Endothelial cell (in vitro differentiated cells): ENCODE data around the gene MYOG. TPM values are rescaled to one million over a fixed set of nuclear protein-coding genes. Genes with fewer than 3 reads are reported as not detected.
A peak's percentile ranks its signal among the peaks of the same experiment; 100 is the strongest.

ENCODE experiments used
- DNase-seq: peaks from one replicate; pipeline ENCODE4 v3.0.0; 2021; ENCODE audit warnings: low spot score
- H3K27ac Mint-ChIP-seq: one replicate; pipeline ENCODE4 v1.8.0; 2021; ENCODE audit warnings: mixed read lengths, inconsistent platforms; ENCODE audit not compliant: unreplicated experiment
- H3K27me3 Mint-ChIP-seq: one replicate; pipeline ENCODE4 v1.8.0; 2021; ENCODE audit warnings: mild to moderate bottlenecking, moderate library complexity, mixed read lengths, inconsistent platforms; ENCODE audit not compliant: unreplicated experiment
- H3K36me3 Mint-ChIP-seq: one replicate; pipeline ENCODE4 v1.8.0; 2021; ENCODE audit warnings: mild to moderate bottlenecking, low read depth, mixed read lengths, inconsistent platforms; ENCODE audit not compliant: unreplicated experiment
- H3K4me1 Mint-ChIP-seq: one replicate; pipeline ENCODE4 v1.8.0; 2021; ENCODE audit warnings: mild to moderate bottlenecking, mixed read lengths, inconsistent platforms; ENCODE audit not compliant: unreplicated experiment
- H3K4me3 Mint-ChIP-seq: one replicate; pipeline ENCODE4 v1.8.0; 2021; ENCODE audit warnings: mild to moderate bottlenecking, mixed read lengths, inconsistent platforms; ENCODE audit not compliant: unreplicated experiment
- H3K9me3 Mint-ChIP-seq: one replicate; pipeline ENCODE4 v1.8.0; 2021; ENCODE audit warnings: mixed read lengths, inconsistent platforms; ENCODE audit not compliant: unreplicated experiment
- CTCF ChIP-seq: fragments of 200-600 bp; sonication (generic); IDR thresholded peaks from one replicate; pipeline ENCODE4 v1.5.0; 2021; ENCODE audit warnings: antibody characterized with exemption; ENCODE audit not compliant: unreplicated experiment
- total RNA-seq: library from RNA; stranded (reverse); fragmentation: NEBNext Ultra II Directional; extraction: Animal tissue kit (Norgen Biotek cat#: 25700); gene quantifications from one replicate; pipeline ENCODE4 v1.2.1, GENCODE V29; 2021; ENCODE audit not compliant: unreplicated experiment

The MYOG gene
- total RNA-seq, 1 donor from 2014 or later, result 15.7 TPM

- H3K4me1 Mint-ChIP-seq, result peaks cover 8% of the 10 kb centered on the region
- H3K27ac Mint-ChIP-seq, result no peak overlapping the region
- TF ChIP-seq CTCF, result no peak
- H3K9me3 Mint-ChIP-seq, result no peaks in the 10 kb centered on the region
- peaks cover 9% of the 10 kb centered on the region for H3K36me3 Mint-ChIP-seq
- no peak overlapping the region for H3K4me3 Mint-ChIP-seq
- peaks cover 9% of the 10 kb centered on the region for H3K27me3 Mint-ChIP-seq
- DNase-seq, result no peak
These were observed 44.4 kb downstream of the MYOG start for GRCh38 chr1:203041351-203041932.

- H3K9me3 Mint-ChIP-seq, result no peaks in the 10 kb centered on the region
- no peak overlapping the region for H3K27ac Mint-ChIP-seq
- no peak for DNase-seq
- H3K36me3 Mint-ChIP-seq, result peaks cover 9% of the 10 kb centered on the region
- H3K4me3 Mint-ChIP-seq, result peak overlapping the region; percentile 34
- no peak for TF ChIP-seq CTCF
- H3K4me1 Mint-ChIP-seq, result peaks cover 8% of the 10 kb centered on the region
- peaks cover 11% of the 10 kb centered on the region for H3K27me3 Mint-ChIP-seq
These were observed 45.1 kb downstream of the MYOG start for GRCh38 chr1:203040513-203041275.

- no peak overlapping the region for H3K27ac Mint-ChIP-seq
- peaks cover 10% of the 10 kb centered on the region for H3K27me3 Mint-ChIP-seq
- DNase-seq, result peak; percentile 83
- no peaks in the 10 kb centered on the region for H3K9me3 Mint-ChIP-seq
- peak; percentile 59 for TF ChIP-seq CTCF
- H3K36me3 Mint-ChIP-seq, result peaks cover 6% of the 10 kb centered on the region
- H3K4me3 Mint-ChIP-seq, result no peak overlapping the region
- H3K4me1 Mint-ChIP-seq, result peaks cover 8% of the 10 kb centered on the region
These were observed 46.0 kb downstream of the MYOG start for GRCh38 chr1:203039609-203040512.

GRCh38 chr1:203038891-203039608 lies 46.8 kb downstream of the MYOG start:
- Mint-ChIP-seq H3K27ac (no peak overlapping the region), H3K36me3 (peaks cover 5% of the 10 kb centered on the region), H3K9me3 (no peaks in the 10 kb centered on the region), H3K4me3 (no peak overlapping the region), H3K4me1 (peaks cover 8% of the 10 kb centered on the region), H3K27me3 (peaks cover 9% of the 10 kb centered on the region)
- DNase-seq, result peak; percentile 78
- TF ChIP-seq CTCF, result peak; percentile 62
